Suprapubic skin (tissue), 4 donors: Measurements from ENCODE around the gene TANC1. TPM values are rescaled to one million over a fixed set of nuclear protein-coding genes. Genes with fewer than 3 reads are reported as not detected.

Experiments used
- DNase-seq, 2 donors: peaks; one replicate each; pipeline ENCODE4 v3.0.0-alpha.2; 2019; ENCODE audit warnings: low spot score in 2 of 2
- H3K27ac ChIP-seq: fragments of 200-600 bp; sonication (generic); one replicate; pipeline ENCODE4 v1.5.1; 2019
- H3K27me3 ChIP-seq: fragments of 200-600 bp; sonication (generic); one replicate; pipeline ENCODE4 v1.5.1; 2019
- H3K36me3 ChIP-seq: fragments of 200-600 bp; sonication (generic); one replicate; pipeline ENCODE4 v1.5.1; 2019
- H3K4me1 ChIP-seq: fragments of 200-600 bp; sonication (generic); one replicate; pipeline ENCODE4 v1.5.1; 2019
- H3K4me3 ChIP-seq: fragments of 200-600 bp; sonication (generic); one replicate; pipeline ENCODE4 v1.5.1; 2019; ENCODE audit warnings: mild to moderate bottlenecking
- H3K9me3 ChIP-seq: fragments of 200-600 bp; sonication (generic); one replicate; pipeline ENCODE4 v1.5.1; 2019
- EP300 ChIP-seq: sonication (generic); formaldehyde crosslinking; IDR thresholded peaks from one replicate; pipeline ENCODE4 v1.6.1; 2017; ENCODE audit warnings: antibody characterized with exemption
- POLR2A ChIP-seq, 2 donors: fragments of 450-650 bp; IDR thresholded peaks; one replicate each; pipeline ENCODE4 v1.6.1; 2017; ENCODE audit warnings: antibody characterized with exemption in 2 of 2, mild to moderate bottlenecking in 2 of 2, moderate library complexity in 2 of 2
- POLR2AphosphoS5 ChIP-seq, 3 donors: sonication (generic); formaldehyde crosslinking; IDR thresholded peaks; one replicate each; pipeline ENCODE4 v1.6.1; 2017; ENCODE audit warnings: antibody characterized with exemption in 3 of 3
- WGBS: methylation state at CpG from one replicate; pipeline ENCODE4 v1.1.5; 2018; 5-methylcytosine and 5-hydroxymethylcytosine counted together
- total RNA-seq, 4 donors: library from RNA; depleted of rRNA; stranded (reverse); fragments of >200 nt; gene quantifications; one replicate each; pipeline ENCODE4 v1.1.0, GENCODE V29; 2016
- TF ChIP-seq, protein P1 (sequence below), 2 donors: fragments of 200-600 bp in 1 of 2; fragments of 450-650 bp in 1 of 2; sonication (generic) in 1 of 2; IDR thresholded peaks; one replicate each; pipeline ENCODE4 v1.5.1; 2016 to 2019; ENCODE audit warnings: antibody characterized with exemption in 2 of 2, mild to moderate bottlenecking in 1 of 2, moderate library complexity in 1 of 2

Gene TANC1
- total RNA-seq, 4 donors from 2014 or later, result 57.6 to 260 (median 88.3) TPM

DNA sequence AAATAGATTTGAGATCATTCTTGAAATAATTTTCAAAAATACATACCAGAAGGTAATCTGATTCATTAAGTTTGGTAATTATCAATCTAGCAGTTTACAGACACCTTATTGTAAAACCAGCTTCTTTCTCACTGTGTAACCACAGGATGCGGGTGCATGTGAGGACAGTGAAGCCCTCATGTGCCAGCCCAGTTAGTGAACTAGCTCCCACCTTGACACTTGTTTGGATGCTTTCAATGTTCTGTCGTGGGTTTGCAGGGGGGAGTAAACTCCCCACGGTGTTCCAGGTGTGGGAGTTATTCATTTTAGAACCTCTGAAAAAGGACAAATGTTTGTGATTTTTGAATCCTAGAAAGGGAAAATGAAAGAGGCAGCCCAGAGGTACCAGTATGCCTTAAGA is 259.0 kb downstream of the TANC1 start:
- no peak overlapping the region for H3K4me3 ChIP-seq
- no peak overlapping the region for H3K27ac ChIP-seq
- H3K9me3 ChIP-seq, result no peaks in the 10 kb centered on the region
- no peaks in the 10 kb centered on the region for H3K4me1 ChIP-seq
- 65% methylated on average over 3 of the region's 3 CpGs for WGBS
- TF ChIP-seq POLR2AphosphoS5 (IDR thresholded peaks at IDR 0.05) (no peak), EP300 (no peak), POLR2A (IDR thresholded peaks at IDR 0.05) (no peak)
- TF ChIP-seq, protein P1, sequence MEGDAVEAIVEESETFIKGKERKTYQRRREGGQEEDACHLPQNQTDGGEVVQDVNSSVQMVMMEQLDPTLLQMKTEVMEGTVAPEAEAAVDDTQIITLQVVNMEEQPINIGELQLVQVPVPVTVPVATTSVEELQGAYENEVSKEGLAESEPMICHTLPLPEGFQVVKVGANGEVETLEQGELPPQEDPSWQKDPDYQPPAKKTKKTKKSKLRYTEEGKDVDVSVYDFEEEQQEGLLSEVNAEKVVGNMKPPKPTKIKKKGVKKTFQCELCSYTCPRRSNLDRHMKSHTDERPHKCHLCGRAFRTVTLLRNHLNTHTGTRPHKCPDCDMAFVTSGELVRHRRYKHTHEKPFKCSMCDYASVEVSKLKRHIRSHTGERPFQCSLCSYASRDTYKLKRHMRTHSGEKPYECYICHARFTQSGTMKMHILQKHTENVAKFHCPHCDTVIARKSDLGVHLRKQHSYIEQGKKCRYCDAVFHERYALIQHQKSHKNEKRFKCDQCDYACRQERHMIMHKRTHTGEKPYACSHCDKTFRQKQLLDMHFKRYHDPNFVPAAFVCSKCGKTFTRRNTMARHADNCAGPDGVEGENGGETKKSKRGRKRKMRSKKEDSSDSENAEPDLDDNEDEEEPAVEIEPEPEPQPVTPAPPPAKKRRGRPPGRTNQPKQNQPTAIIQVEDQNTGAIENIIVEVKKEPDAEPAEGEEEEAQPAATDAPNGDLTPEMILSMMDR (IDR thresholded peaks at IDR 0.05), result no peak
- H3K36me3 ChIP-seq, result peaks cover 65% of the 10 kb centered on the region
- no peak for DNase-seq
- H3K27me3 ChIP-seq, result no peaks in the 10 kb centered on the region

DNA sequence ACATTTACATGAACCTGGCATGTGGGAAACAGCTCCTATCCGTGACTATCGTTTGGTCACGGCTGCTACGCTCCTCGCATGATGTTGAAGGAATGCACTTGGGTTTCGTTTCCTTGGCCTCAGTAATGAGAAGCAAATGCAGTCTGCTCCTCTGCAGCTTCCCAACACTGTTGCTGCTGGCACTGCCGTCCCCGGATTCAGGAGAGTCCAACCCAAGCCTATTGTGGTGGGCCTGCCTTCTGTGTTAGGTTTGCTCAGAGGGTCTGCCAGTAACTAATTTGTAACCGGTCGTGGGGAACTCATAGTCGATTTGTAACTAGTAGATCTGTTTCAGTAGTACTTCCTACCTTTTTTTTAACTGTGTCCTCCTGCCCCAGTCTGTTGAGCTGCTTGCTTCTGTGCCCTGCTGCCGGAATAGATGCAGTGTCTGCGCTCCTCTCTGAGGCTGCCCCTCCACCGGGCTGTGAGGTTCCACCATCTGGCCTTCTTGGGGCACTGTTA is 259.7 kb downstream of the TANC1 start:
- no peak for DNase-seq
- Histone ChIP-seq H3K36me3 (peaks cover 63% of the 10 kb centered on the region), H3K4me3 (no peak overlapping the region), H3K27me3 (no peaks in the 10 kb centered on the region), H3K9me3 (no peaks in the 10 kb centered on the region), H3K27ac (no peak overlapping the region), H3K4me1 (no peaks in the 10 kb centered on the region)
- TF ChIP-seq EP300 (no peak), POLR2AphosphoS5 (IDR thresholded peaks at IDR 0.05) (no peak), POLR2A (IDR thresholded peaks at IDR 0.05) (no peak)
- TF ChIP-seq, protein P1 (IDR thresholded peaks at IDR 0.05), result no peak
- WGBS, result 68% methylated on average over 14 of the region's 14 CpGs

DNA sequence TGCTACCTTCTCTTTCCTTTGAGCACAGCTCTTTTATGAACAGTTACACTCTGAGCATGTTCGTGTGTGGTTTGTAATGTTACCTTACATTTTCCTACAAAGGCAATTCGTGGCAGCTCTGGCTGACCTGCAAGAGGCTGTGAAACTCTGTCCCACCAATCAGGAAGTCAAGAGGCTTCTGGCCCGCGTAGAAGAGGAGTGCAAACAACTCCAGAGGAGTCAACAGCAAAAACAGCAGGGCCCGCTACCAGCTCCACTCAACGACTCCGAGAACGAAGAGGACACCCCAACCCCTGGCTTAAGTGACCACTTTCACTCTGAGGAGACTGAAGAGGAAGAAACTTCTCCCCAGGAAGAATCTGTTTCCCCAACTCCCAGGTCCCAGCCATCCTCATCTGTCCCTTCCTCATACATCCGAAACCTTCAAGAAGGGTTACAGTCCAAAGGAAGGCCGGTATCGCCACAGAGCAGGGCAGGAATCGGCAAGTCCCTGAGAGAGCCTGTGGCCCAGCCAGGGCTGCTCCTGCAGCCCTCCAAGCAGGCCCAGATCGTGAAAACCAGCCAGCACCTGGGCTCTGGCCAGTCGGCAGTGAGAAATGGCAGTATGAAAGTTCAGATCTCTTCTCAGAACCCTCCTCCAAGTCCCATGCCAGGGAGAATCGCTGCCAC is 261.2 kb downstream of the TANC1 start:
- 95% methylated on average over 8 of the region's 15 CpGs for WGBS
- no peaks in the 10 kb centered on the region for H3K27me3 ChIP-seq
- DNase-seq, result no peak
- TF ChIP-seq EP300 (no peak), POLR2AphosphoS5 (IDR thresholded peaks at IDR 0.05) (no peak), POLR2A (IDR thresholded peaks at IDR 0.05) (no peak)
- TF ChIP-seq, protein P1 (IDR thresholded peaks at IDR 0.05), result no peak
- H3K9me3 ChIP-seq, result no peaks in the 10 kb centered on the region
- H3K4me3 ChIP-seq, result no peak overlapping the region
- peaks cover 62% of the 10 kb centered on the region for H3K36me3 ChIP-seq
- H3K27ac ChIP-seq, result no peak overlapping the region
- H3K4me1 ChIP-seq, result no peaks in the 10 kb centered on the region

DNA sequence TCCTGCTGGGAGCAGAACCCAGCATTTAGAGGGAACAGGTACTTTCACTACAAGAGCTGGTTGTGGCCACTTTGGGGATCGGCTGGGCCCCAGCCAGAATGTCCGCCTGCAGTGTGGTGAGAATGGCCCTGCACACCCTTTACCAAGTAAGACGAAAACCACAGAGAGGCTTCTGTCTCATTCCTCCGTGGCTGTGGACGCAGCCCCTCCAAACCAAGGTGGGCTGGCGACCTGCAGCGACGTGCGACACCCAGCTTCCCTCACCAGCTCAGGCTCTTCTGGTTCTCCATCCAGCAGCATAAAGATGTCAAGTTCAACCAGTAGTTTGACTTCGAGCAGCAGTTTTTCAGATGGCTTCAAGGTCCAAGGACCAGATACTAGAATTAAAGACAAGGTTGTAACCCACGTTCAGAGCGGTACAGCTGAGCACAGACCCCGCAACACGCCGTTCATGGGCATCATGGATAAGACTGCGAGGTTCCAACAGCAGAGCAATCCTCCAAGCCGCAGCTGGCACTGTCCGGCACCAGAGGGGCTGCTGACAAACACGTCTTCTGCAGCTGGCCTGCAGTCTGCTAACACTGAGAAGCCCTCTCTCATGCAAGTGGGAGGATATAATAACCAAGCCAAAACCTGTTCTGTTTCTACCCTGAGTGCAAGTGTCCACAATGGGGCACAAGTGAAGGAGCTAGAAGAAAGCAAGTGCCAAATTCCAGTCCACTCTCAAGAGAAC is 261.9 kb downstream of the TANC1 start:
- Histone ChIP-seq H3K27me3 (no peaks in the 10 kb centered on the region), H3K36me3 (peaks cover 68% of the 10 kb centered on the region), H3K27ac (no peak overlapping the region), H3K4me1 (no peaks in the 10 kb centered on the region), H3K4me3 (no peak overlapping the region), H3K9me3 (no peaks in the 10 kb centered on the region)
- TF ChIP-seq EP300 (no peak), POLR2AphosphoS5 (IDR thresholded peaks at IDR 0.05) (no peak), POLR2A (IDR thresholded peaks at IDR 0.05) (no peak)
- TF ChIP-seq, protein P1 (IDR thresholded peaks at IDR 0.05), result no peak
- 96% methylated on average over 9 of the region's 19 CpGs for WGBS
- no peak for DNase-seq

DNA sequence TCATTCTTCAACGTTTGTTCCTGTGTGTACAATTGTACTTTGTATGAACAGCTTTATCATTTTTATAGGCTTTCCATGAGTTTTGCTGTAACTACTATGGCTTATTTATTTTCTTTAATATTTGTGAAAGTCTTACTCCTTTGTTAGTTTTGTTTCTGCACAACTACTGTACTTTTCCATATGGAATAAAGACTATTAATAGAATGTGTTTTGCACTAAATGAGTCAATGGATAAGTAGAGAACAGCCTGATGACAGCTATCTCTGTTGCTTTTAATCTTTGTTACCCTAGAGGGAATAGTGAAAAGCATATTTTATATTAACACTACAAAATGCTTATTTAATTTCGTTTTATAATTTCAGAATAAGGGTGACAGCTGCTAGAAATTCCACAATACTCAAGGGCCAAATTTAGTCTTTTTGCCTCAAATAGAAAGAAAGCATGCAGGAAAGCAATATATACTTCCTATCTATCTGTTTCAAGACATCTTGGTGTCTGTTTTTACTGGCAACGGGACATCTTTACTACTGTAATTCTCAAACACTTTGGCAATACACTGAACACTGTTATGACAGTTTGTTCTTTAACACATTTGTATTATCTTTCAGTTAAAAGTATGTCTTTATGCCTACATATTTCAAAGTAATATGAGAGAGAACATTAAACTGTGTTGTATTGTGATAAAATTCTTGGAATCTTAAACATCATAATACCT is 264.2 kb downstream of the TANC1 start:
- peaks cover 88% of the 10 kb centered on the region for H3K36me3 ChIP-seq
- H3K4me1 ChIP-seq, result no peaks in the 10 kb centered on the region
- DNase-seq, result no peak
- TF ChIP-seq POLR2AphosphoS5 (IDR thresholded peaks at IDR 0.05), result no peak
- TF ChIP-seq, protein P1 (IDR thresholded peaks at IDR 0.05), result no peak
- TF ChIP-seq POLR2A (IDR thresholded peaks at IDR 0.05), result no peak
- no peak for TF ChIP-seq EP300
- H3K9me3 ChIP-seq, result no peaks in the 10 kb centered on the region
- no peak overlapping the region for H3K27ac ChIP-seq
- no peak overlapping the region for H3K4me3 ChIP-seq
- H3K27me3 ChIP-seq, result no peaks in the 10 kb centered on the region
- WGBS, result 45% methylated on average over 3 of the region's 3 CpGs
